Tibial nerve (tissue), 4 donors: ENCODE results near the gene DNM3. TPM values are rescaled to one million over a fixed set of nuclear protein-coding genes. Genes with fewer than 3 reads are reported as not detected.

Experiments
- DNase-seq, 2 donors: peaks; one replicate each; pipeline ENCODE4 v3.0.0-alpha.2; 2019; ENCODE audit warnings: low spot score in 2 of 2
- H3K27ac ChIP-seq, 4 donors: fragments of 200-600 bp; sonication (generic) in 3 of 4; one replicate each; pipeline ENCODE4 v1.5.1; 2017 to 2019; ENCODE audit warnings: mild to moderate bottlenecking in 1 of 4
- H3K27me3 ChIP-seq, 2 donors: fragments of 200-600 bp; sonication (generic) in 1 of 2; one replicate each; pipeline versions ENCODE4 v1.5.1 to v1.6.0; 2017 to 2019
- H3K36me3 ChIP-seq, 3 donors: fragments of 200-600 bp; sonication (generic); one replicate each; pipeline ENCODE4 v1.5.1; 2018 to 2019
- H3K4me1 ChIP-seq, 4 donors: fragments of 200-600 bp; sonication (generic) in 3 of 4; one replicate each; pipeline ENCODE4 v1.5.1; 2017 to 2019
- H3K4me3 ChIP-seq, 4 donors: fragments of 200-600 bp; sonication (generic) in 3 of 4; one replicate each; pipeline ENCODE4 v1.5.1; 2017 to 2019; ENCODE audit warnings: mild to moderate bottlenecking in 1 of 4, moderate library complexity in 1 of 4
- H3K9me3 ChIP-seq, 4 donors: fragments of 200-600 bp; sonication (generic) in 3 of 4; one replicate each; pipeline ENCODE4 v1.5.1; 2017 to 2019
- CTCF ChIP-seq, 5 experiments: fragments of 200-600 bp in 3 of 5; fragments of 450-650 bp in 2 of 5; sonication (generic) in 3 of 5; IDR thresholded peaks; one replicate each; pipeline ENCODE4 v1.5.1; 2016 to 2019; ENCODE audit warnings: antibody characterized with exemption in 5 of 5, mild to moderate bottlenecking in 3 of 5, moderate library complexity in 2 of 5
- EP300 ChIP-seq, 2 donors: sonication (generic); formaldehyde crosslinking; IDR thresholded peaks; one replicate each; pipeline ENCODE4 v1.6.1; 2017; ENCODE audit warnings: antibody characterized with exemption in 2 of 2, mild to moderate bottlenecking in 1 of 2
- POLR2A ChIP-seq, 2 donors: fragments of 450-650 bp; IDR thresholded peaks; one replicate each; pipeline ENCODE4 v1.6.1; 2017; ENCODE audit warnings: antibody characterized with exemption in 2 of 2, mild to moderate bottlenecking in 2 of 2, moderate library complexity in 2 of 2
- WGBS, 2 donors: methylation state at CpG; one replicate each; pipeline ENCODE4 v1.1.5; 2018; 5-methylcytosine and 5-hydroxymethylcytosine counted together
- total RNA-seq, 4 donors: library from RNA; depleted of rRNA; stranded (reverse); fragments of >200 nt; gene quantifications; one replicate each; pipeline ENCODE4 v1.1.0, GENCODE V29; 2016

The DNM3 gene
- total RNA-seq, 4 donors from 2014 or later: 9.8 to 15.3 (median 12.3) TPM

DNA sequence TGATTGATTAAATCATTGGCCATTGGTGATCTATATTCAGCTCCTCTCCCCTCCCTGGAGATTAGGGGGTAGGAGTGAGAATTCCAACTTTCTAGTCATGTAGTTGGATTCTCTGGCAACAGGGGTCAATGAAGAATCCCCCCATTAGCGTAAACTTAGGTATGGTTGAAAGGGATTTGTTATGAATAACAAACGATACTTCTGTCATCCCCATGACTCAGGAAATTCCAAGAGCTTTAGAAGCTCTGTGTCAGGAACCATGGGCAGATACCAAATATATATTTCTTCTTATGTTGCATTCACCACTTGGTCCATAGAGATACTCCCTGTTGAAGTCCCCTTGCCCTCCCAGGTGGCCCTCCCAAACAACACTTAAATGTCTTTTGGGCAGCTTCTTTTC is 124.5 kb downstream of the DNM3 start:
- Histone ChIP-seq H3K9me3 (no peaks in the 10 kb centered on the region), H3K4me1 (no peaks in the 10 kb centered on the region), H3K27me3 (no peaks in the 10 kb centered on the region), H3K27ac (no peak overlapping the region), H3K36me3 (no peaks in the 10 kb centered on the region), H3K4me3 (no peak overlapping the region)
- no peak for DNase-seq
- TF ChIP-seq CTCF (IDR thresholded peaks at IDR 0.05): no peak
- no peak for TF ChIP-seq POLR2A (IDR thresholded peaks at IDR 0.05)
- no peak for TF ChIP-seq EP300 (IDR thresholded peaks at IDR 0.05)
- 78 to 93% methylated on average over 2 of the region's 2 CpGs for WGBS, 2 donors

- WGBS, 2 donors: 51 to 63% methylated on average over 3 of the region's 3 CpGs
These were observed 125.3 kb downstream of the DNM3 start for GRCh38 chr1:171966426-171967220.

DNA sequence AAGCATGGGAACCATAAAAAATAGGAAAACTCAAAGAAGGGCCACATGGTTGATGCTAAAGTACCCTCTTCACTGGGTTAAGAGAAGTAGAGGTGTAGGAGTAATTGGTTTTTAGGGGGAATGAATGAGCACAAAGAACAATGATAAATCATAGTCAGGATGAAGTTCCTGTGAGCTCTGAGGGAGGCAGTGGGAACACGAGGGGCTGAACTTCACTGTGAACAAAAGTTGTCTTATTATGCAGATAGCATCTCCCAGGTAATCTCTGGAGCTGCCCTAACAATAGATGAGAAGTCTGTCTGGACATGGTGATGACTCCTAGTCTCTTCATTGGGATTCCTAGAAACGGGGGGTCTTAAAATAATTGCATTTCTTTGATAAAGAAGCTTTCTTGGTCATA is 127.9 kb downstream of the DNM3 start:
- TF ChIP-seq CTCF (IDR thresholded peaks at IDR 0.05): no peak
- TF ChIP-seq POLR2A (IDR thresholded peaks at IDR 0.05): no peak
- TF ChIP-seq EP300 (IDR thresholded peaks at IDR 0.05): no peak
- Histone ChIP-seq H3K4me3 (no peak overlapping the region), H3K27ac (no peak overlapping the region), H3K9me3 (no peaks in the 10 kb centered on the region), H3K4me1 (peaks cover 0 to 6% (median 0%) of the 10 kb centered on the region in 4 donors), H3K27me3 (no peaks in the 10 kb centered on the region), H3K36me3 (no peaks in the 10 kb centered on the region)
- no peak for DNase-seq
- WGBS, 2 donors: 41 to 50% methylated on average over 2 of the region's 2 CpGs

More at GRCh38 chr1:171966426-171967220, 125.3 kb downstream of the DNM3 start:
- Histone ChIP-seq H3K36me3 (no peaks in the 10 kb centered on the region), H3K4me1 (peaks cover 0 to 5% (median 0%) of the 10 kb centered on the region in 4 donors), H3K9me3 (no peaks in the 10 kb centered on the region), H3K4me3 (no peak overlapping the region), H3K27ac (no peak overlapping the region), H3K27me3 (no peaks in the 10 kb centered on the region)
- DNase-seq: no peak
- peak in 1 of 2 donors; percentile 25 for TF ChIP-seq EP300 (IDR thresholded peaks at IDR 0.05)
- TF ChIP-seq CTCF (IDR thresholded peaks at IDR 0.05): no peak

- no peak for TF ChIP-seq POLR2A (IDR thresholded peaks at IDR 0.05)
- no peak for TF ChIP-seq CTCF (IDR thresholded peaks at IDR 0.05)
- no peak for TF ChIP-seq EP300 (IDR thresholded peaks at IDR 0.05)
- no peak overlapping the region for H3K4me3 ChIP-seq
- H3K9me3 ChIP-seq: no peaks in the 10 kb centered on the region
- H3K27ac ChIP-seq: no peak overlapping the region
- no peaks in the 10 kb centered on the region for H3K27me3 ChIP-seq
- DNase-seq: no peak
- no peaks in the 10 kb centered on the region for H3K36me3 ChIP-seq
- 54 to 76% methylated on average over 3 of the region's 3 CpGs for WGBS, 2 donors
- H3K4me1 ChIP-seq: peaks cover 0 to 6% (median 0%) of the 10 kb centered on the region in 4 donors
These were observed 128.5 kb downstream of the DNM3 start for GRCh38 chr1:171969813-171970212.

DNA sequence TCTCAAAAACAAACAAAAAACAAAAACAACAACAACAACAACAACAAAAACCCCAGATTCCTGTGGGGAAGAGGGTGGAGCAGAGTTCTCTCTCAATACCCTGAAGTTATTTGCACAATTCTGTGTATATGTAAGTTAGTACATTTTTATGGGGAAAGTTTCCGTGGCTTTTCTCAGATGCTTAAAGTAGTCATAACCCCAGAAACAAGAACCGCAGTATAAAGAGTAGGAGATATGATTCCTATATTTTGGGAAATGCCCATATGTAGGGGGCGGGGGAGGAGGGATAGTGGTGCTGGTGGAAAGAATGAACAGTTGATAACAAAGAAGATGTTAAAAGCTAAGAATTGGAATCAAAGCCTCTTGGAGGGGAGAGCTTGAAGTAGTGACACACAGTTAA is 131.5 kb downstream of the DNM3 start:
- TF ChIP-seq POLR2A (IDR thresholded peaks at IDR 0.05) (no peak), EP300 (IDR thresholded peaks at IDR 0.05) (no peak), CTCF (IDR thresholded peaks at IDR 0.05) (no peak)
- no peak overlapping the region for H3K4me3 ChIP-seq
- 90 to 96% methylated on average over 3 of the region's 3 CpGs for WGBS, 2 donors
- no peak overlapping the region for H3K27ac ChIP-seq
- H3K4me1 ChIP-seq: peaks cover 0 to 6% (median 0%) of the 10 kb centered on the region in 4 donors
- no peaks in the 10 kb centered on the region for H3K36me3 ChIP-seq
- no peaks in the 10 kb centered on the region for H3K9me3 ChIP-seq
- no peaks in the 10 kb centered on the region for H3K27me3 ChIP-seq
- no peak for DNase-seq
